HL-60 (cell line): ENCODE data around the gene METTL9.

Experiments used
- DNase-seq, 2 experiments: peaks; one replicate each; pipeline ENCODE4 v3.0.0-alpha.2; 2010 to 2020; ENCODE audit warnings: low read depth in 1 of 2, low spot score in 1 of 2
- H3K27ac ChIP-seq: fragments of 250-450 bp; sonication (Bioruptor Pico); replicated peaks from 2 replicates; pipeline ENCODE4 v1.5.1; 2020; ENCODE audit warnings: mild to moderate bottlenecking, moderate library complexity
- H3K27me3 ChIP-seq: fragments of 250-450 bp; sonication (Bioruptor Pico); 2 replicates; pipeline ENCODE4 v1.5.1; 2021; ENCODE audit warnings: mild to moderate bottlenecking, moderate library complexity; ENCODE audit not compliant: insufficient read depth, poor library complexity, severe bottlenecking
- H3K4me3 ChIP-seq: replicated peaks from 2 replicates; pipeline ENCODE4 v1.5.1; 2011; ENCODE audit warnings: mild to moderate bottlenecking, control low read depth, low read length; ENCODE audit not compliant: insufficient read depth
- GABPA ChIP-seq: IDR thresholded peaks from 2 replicates; pipeline ENCODE4 v1.6.1; 2012; ENCODE audit warnings: low read depth
- POLR2AphosphoS5 ChIP-seq: IDR thresholded peaks from 2 replicates; pipeline ENCODE4 v1.6.1; 2012; ENCODE audit warnings: low read depth
- SPI1 ChIP-seq: IDR thresholded peaks from 2 replicates; pipeline ENCODE4 v1.6.1; 2012; ENCODE audit warnings: low read depth, mild to moderate bottlenecking, borderline replicate concordance
- TF ChIP-seq, protein P1 (sequence below): IDR thresholded peaks from 2 replicates; pipeline ENCODE4 v1.6.1; 2012; ENCODE audit warnings: low read depth; ENCODE audit not compliant: insufficient replicate concordance
- TF ChIP-seq, protein P2 (sequence below): IDR thresholded peaks from one replicate; pipeline ENCODE4 v1.5.1; 2011; ENCODE audit warnings: low read length, control low read depth, inconsistent platforms; ENCODE audit not compliant: insufficient read depth

Gene METTL9

DNA sequence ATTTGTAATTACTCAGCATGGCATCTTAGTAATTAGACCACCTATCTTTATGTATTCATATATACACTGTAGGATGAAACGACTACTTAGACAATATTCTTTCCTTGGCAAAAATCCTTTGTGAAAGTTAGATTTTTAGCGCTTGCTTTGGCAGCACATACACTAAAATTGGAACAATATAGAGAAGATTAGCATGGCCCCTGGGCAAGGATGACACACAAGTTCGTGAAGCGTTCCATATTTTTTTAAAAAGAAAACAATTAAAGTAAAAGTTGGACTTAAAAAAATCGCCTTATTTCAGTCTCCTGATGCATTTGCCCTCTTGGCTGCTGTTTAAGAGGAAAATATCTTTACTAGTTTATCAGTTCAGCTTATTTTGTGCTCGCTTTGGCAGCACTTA is 42.5 kb downstream of the METTL9 start:
- Histone ChIP-seq H3K4me3 (no peak overlapping the region), H3K27me3 (no peaks in the 10 kb centered on the region), H3K27ac (no peak overlapping the region)
- no peak for TF ChIP-seq POLR2AphosphoS5
- TF ChIP-seq, protein P1, sequence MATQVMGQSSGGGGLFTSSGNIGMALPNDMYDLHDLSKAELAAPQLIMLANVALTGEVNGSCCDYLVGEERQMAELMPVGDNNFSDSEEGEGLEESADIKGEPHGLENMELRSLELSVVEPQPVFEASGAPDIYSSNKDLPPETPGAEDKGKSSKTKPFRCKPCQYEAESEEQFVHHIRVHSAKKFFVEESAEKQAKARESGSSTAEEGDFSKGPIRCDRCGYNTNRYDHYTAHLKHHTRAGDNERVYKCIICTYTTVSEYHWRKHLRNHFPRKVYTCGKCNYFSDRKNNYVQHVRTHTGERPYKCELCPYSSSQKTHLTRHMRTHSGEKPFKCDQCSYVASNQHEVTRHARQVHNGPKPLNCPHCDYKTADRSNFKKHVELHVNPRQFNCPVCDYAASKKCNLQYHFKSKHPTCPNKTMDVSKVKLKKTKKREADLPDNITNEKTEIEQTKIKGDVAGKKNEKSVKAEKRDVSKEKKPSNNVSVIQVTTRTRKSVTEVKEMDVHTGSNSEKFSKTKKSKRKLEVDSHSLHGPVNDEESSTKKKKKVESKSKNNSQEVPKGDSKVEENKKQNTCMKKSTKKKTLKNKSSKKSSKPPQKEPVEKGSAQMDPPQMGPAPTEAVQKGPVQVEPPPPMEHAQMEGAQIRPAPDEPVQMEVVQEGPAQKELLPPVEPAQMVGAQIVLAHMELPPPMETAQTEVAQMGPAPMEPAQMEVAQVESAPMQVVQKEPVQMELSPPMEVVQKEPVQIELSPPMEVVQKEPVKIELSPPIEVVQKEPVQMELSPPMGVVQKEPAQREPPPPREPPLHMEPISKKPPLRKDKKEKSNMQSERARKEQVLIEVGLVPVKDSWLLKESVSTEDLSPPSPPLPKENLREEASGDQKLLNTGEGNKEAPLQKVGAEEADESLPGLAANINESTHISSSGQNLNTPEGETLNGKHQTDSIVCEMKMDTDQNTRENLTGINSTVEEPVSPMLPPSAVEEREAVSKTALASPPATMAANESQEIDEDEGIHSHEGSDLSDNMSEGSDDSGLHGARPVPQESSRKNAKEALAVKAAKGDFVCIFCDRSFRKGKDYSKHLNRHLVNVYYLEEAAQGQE, result no peak
- TF ChIP-seq, protein P2, sequence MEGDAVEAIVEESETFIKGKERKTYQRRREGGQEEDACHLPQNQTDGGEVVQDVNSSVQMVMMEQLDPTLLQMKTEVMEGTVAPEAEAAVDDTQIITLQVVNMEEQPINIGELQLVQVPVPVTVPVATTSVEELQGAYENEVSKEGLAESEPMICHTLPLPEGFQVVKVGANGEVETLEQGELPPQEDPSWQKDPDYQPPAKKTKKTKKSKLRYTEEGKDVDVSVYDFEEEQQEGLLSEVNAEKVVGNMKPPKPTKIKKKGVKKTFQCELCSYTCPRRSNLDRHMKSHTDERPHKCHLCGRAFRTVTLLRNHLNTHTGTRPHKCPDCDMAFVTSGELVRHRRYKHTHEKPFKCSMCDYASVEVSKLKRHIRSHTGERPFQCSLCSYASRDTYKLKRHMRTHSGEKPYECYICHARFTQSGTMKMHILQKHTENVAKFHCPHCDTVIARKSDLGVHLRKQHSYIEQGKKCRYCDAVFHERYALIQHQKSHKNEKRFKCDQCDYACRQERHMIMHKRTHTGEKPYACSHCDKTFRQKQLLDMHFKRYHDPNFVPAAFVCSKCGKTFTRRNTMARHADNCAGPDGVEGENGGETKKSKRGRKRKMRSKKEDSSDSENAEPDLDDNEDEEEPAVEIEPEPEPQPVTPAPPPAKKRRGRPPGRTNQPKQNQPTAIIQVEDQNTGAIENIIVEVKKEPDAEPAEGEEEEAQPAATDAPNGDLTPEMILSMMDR, result no peak
- no peak for TF ChIP-seq SPI1
- TF ChIP-seq GABPA, result no peak
- DNase-seq, result no peak

DNA sequence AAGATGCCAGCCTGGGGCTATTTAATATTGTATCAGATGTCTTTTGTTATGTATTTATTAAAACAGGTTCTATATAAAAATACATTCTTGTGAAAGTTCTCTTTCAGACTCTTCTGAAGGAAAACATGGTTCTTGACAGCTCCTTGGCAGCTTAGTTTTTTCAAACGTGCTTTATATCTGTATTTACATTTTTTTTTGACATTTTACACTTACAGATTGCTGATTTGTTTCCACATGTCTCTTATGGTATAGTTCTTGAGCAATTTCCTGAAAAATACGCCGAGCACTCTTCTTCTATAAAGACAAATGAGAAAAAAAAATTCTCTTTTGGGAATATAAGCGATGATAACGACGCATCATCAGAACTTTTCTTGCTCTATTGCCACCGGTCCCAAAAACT is 43.5 kb downstream of the METTL9 start:
- no peaks in the 10 kb centered on the region for H3K27me3 ChIP-seq
- TF ChIP-seq GABPA, result no peak
- TF ChIP-seq, protein P1, result no peak
- TF ChIP-seq, protein P2, result no peak
- no peak for TF ChIP-seq SPI1
- TF ChIP-seq POLR2AphosphoS5, result no peak
- no peak overlapping the region for H3K4me3 ChIP-seq
- no peak overlapping the region; the same call in 1 of the 2 replicates for H3K27ac ChIP-seq
- DNase-seq, result no peak

DNA sequence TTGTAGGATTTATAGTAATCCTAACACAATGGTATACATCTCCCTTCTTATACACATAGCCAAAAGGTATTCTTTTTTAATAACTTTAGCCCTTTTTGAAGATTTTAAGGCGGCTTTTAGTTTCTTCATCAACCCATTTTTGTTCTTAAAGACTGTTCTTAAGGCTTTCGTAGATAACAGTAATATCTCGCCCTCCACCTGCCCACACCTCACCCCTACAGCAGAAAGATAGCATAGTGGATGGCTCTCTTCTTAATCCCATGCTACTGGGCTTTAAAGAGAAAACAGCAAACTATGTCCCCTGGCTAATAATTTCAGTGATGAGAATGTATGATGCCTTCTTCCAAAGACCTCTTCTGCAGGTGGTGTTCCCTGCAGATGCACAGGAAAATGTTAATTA is 44.4 kb downstream of the METTL9 start:
- no peak for DNase-seq
- Histone ChIP-seq H3K4me3 (no peak overlapping the region), H3K27ac (no peak overlapping the region), H3K27me3 (no peaks in the 10 kb centered on the region)
- TF ChIP-seq GABPA, result no peak
- TF ChIP-seq, protein P1, result no peak
- no peak for TF ChIP-seq POLR2AphosphoS5
- TF ChIP-seq, protein P2, result no peak
- no peak for TF ChIP-seq SPI1
